ENCODE measurements around the gene PLCL1.

GRCh38 chr2:197911667-197912066 is 107.3 kb downstream of the PLCL1 start:
- TF ChIP-seq EP300 (IDR thresholded peaks at IDR 0.05): no peak
- no peak for TF ChIP-seq CTCF (IDR thresholded peaks at IDR 0.05)
- TF ChIP-seq POLR2AphosphoS5 (IDR thresholded peaks at IDR 0.05): no peak
- no peak for TF ChIP-seq POLR2A (IDR thresholded peaks at IDR 0.05)
